IMR-90 (cell line): ENCODE data around the gene CALM1.
A peak's percentile ranks its signal among the peaks of the same experiment; 100 is the strongest.

Experiments
- BHLHE40 ChIP-seq: fragments of 150-350 bp; IDR thresholded peaks from 2 replicates; pipeline ENCODE4 v1.6.1; 2016; ENCODE audit warnings: mild to moderate bottlenecking, low read depth, low read length
- CEBPB ChIP-seq: IDR thresholded peaks from 2 replicates; pipeline ENCODE4 v1.6.1; 2012; ENCODE audit warnings: low read depth, low read length, improper control_type of control experiment
- CHD1 ChIP-seq: IDR thresholded peaks from 2 replicates; pipeline ENCODE4 v1.6.1; 2012; ENCODE audit warnings: low read depth, low read length, improper control_type of control experiment
- CTCF ChIP-seq: conservative IDR thresholded peaks from 2 replicates; pipeline ENCODE4 v1.5.1; 2012; ENCODE audit warnings: mild to moderate bottlenecking, low read depth, low read length, improper control_type of control experiment
- ELK1 ChIP-seq: fragments of 150-350 bp; IDR thresholded peaks from 2 replicates; pipeline ENCODE4 v1.6.1; 2016; ENCODE audit warnings: low read depth, mild to moderate bottlenecking, low read length, moderate library complexity, borderline replicate concordance
- FOS ChIP-seq: fragments of 150-350 bp; IDR thresholded peaks from 2 replicates; pipeline ENCODE4 v1.6.1; 2016; ENCODE audit warnings: low read depth, low read length
- MXI1 ChIP-seq: IDR thresholded peaks from 2 replicates; pipeline ENCODE4 v1.6.1; 2012; ENCODE audit warnings: low read depth, mild to moderate bottlenecking, low read length, moderate library complexity, borderline replicate concordance
- NFE2L2 ChIP-seq: fragments of 150-350 bp; IDR thresholded peaks from 2 replicates; pipeline ENCODE4 v1.6.1; 2016; ENCODE audit warnings: low read depth, mild to moderate bottlenecking, low read length
- POLR2A ChIP-seq: IDR thresholded peaks from 2 replicates; pipeline ENCODE4 v1.6.1; 2012; ENCODE audit warnings: mild to moderate bottlenecking, low read depth, low read length
- RAD21 ChIP-seq: IDR thresholded peaks from 2 replicates; pipeline ENCODE4 v1.6.1; 2012; ENCODE audit warnings: low read length, improper control_type of control experiment
- RCOR1 ChIP-seq: IDR thresholded peaks from 2 replicates; pipeline ENCODE4 v1.6.1; 2012; ENCODE audit warnings: mild to moderate bottlenecking, low read length, improper control_type of control experiment; ENCODE audit not compliant: insufficient replicate concordance
- RFX5 ChIP-seq: IDR thresholded peaks from 2 replicates; pipeline ENCODE4 v1.8.0; 2012; ENCODE audit warnings: low read depth, mild to moderate bottlenecking, low read length, moderate library complexity
- SMC3 ChIP-seq: fragments of 150-350 bp; IDR thresholded peaks from 2 replicates; pipeline ENCODE4 v1.6.1; 2016; ENCODE audit warnings: low read depth, mild to moderate bottlenecking, antibody characterized with exemption, low read length, moderate library complexity
- USF2 ChIP-seq: fragments of 150-350 bp; IDR thresholded peaks from 2 replicates; pipeline ENCODE4 v1.6.1; 2017; ENCODE audit warnings: mild to moderate bottlenecking, antibody characterized with exemption, low read length, low read depth

GRCh38 chr14:90383126-90383730 lies 13.6 kb upstream of the CALM1 start:
- TF ChIP-seq RFX5 (no peak), SMC3 (0 out of 2 replicates have a peak, but pooled peaks have one; percentile 12), CTCF (0 out of 2 replicates have a peak, but pooled peaks have one; percentile 4), BHLHE40 (peak; percentile 40; the same call in 1 of the 2 replicates), POLR2A (peak; percentile 93), NFE2L2 (peak; percentile 5; the same call in 1 of the 2 replicates), USF2 (no peak), RAD21 (no peak; the same call in 1 of the 2 replicates), CEBPB (peak; percentile 80), ELK1 (no peak), MXI1 (peak; percentile 50; the same call in 1 of the 2 replicates), FOS (peak; percentile 45; the same call in 1 of the 2 replicates), CHD1 (0 out of 2 replicates have a peak, but pooled peaks have one; percentile 33), RCOR1 (peak; percentile 56)
